Sigmoid colon (tissue), 7 donors: ENCODE measurements around the gene TPM1. TPM values are rescaled to one million over a fixed set of nuclear protein-coding genes. Genes with fewer than 3 reads are reported as not detected.

Experiments
- DNase-seq: peaks from one replicate; pipeline ENCODE4 v3.0.0-alpha.2; 2019
- H3K27ac ChIP-seq, 4 donors: fragments of 200-600 bp; sonication (generic); one replicate each; pipeline ENCODE4 v1.5.1; 2016 to 2019; ENCODE audit warnings: mild to moderate bottlenecking in 1 of 4
- H3K27me3 ChIP-seq, 3 donors: fragments of 200-600 bp; sonication (generic); one replicate each; pipeline ENCODE4 v1.5.1; 2019; ENCODE audit warnings: mild to moderate bottlenecking in 1 of 3
- H3K36me3 ChIP-seq, 4 donors: fragments of 200-600 bp; sonication (generic); one replicate each; pipeline ENCODE4 v1.5.1; 2016 to 2019
- H3K4me1 ChIP-seq, 4 donors: fragments of 200-600 bp; sonication (generic); one replicate each; pipeline ENCODE4 v1.5.1; 2017 to 2019
- H3K4me3 ChIP-seq, 4 donors: fragments of 200-600 bp; sonication (generic); one replicate each; pipeline ENCODE4 v1.5.1; 2017 to 2019; ENCODE audit warnings: mild to moderate bottlenecking in 2 of 4, moderate library complexity in 1 of 4
- H3K9me3 ChIP-seq, 4 donors: fragments of 200-600 bp in 3 of 4; sonication (generic) in 3 of 4; one replicate each; pipeline versions ENCODE4 v1.5.1 to v1.6.1; 2013 to 2019
- EP300 ChIP-seq, 4 donors: sonication (generic); formaldehyde crosslinking; IDR thresholded peaks; one replicate each; pipeline ENCODE4 v1.6.1; 2017; ENCODE audit warnings: antibody characterized with exemption in 4 of 4
- POLR2A ChIP-seq, 2 donors: fragments of 450-650 bp; IDR thresholded peaks; one replicate each; pipeline ENCODE4 v1.6.1; 2016; ENCODE audit warnings: antibody characterized with exemption in 2 of 2, mild to moderate bottlenecking in 2 of 2, moderate library complexity in 2 of 2
- POLR2AphosphoS5 ChIP-seq, 4 donors: sonication (generic); formaldehyde crosslinking; IDR thresholded peaks; one replicate each; pipeline ENCODE4 v1.6.1; 2017; ENCODE audit warnings: antibody characterized with exemption in 4 of 4
- WGBS, 2 donors: extraction: QIAGEN DNeasy Blood & Tissue Kit; methylation state at CpG; one replicate each; pipeline ENCODE4 v1.1.7; 2013; 5-methylcytosine and 5-hydroxymethylcytosine counted together
- intact Hi-C: fragments of 100-400 bp; cut with DNase I; formaldehyde crosslinking; loops from one replicate; pipeline ENCODE4 v1.15.1; 2023
- polyA plus RNA-seq, 3 donors: library from polyadenylated mRNA; stranded (reverse); fragments of 200-250 nt; gene quantifications; one replicate each; pipeline ENCODE4 v1.2.3, GENCODE V29; 2013
- total RNA-seq, 4 donors: library from RNA; depleted of rRNA; stranded (reverse); fragments of >200 nt; gene quantifications; one replicate each; pipeline ENCODE4 v1.1.0, GENCODE V29; 2016
- TF ChIP-seq, protein P1 (sequence below), 4 experiments: fragments of 450-650 bp in 3 of 4; fragments of 200-600 bp in 1 of 4; IDR thresholded peaks; one replicate each; pipeline ENCODE4 v1.5.1; 2016 to 2019; ENCODE audit warnings: antibody characterized with exemption in 4 of 4, mild to moderate bottlenecking in 3 of 4, moderate library complexity in 2 of 4
- donor health status: healthy with polysubstance abuse.
- donor health status: Bipolar disorder and iron deficiency.
- donor health status: healthy.

The TPM1 gene
- total and polyA plus RNA-seq, 7 donors, result 438 to 4,179 (median 2,634) TPM

GRCh38 chr15:63059573-63060216, 17.1 kb downstream of the TPM1 start:
- Histone ChIP-seq H3K27ac (peak overlapping the region; percentile 97 to 99 (median 98)), H3K4me1 (peaks cover 0 to 100% (median 96%) of the 10 kb centered on the region in 4 donors)

GRCh38 chr15:63060699-63061098, 18.2 kb downstream of the TPM1 start:
- WGBS, 2 donors, result 91 to 92% methylated on average over 10 of the region's 10 CpGs
- Histone ChIP-seq H3K36me3 (peaks cover 72 to 100% (median 89%) of the 10 kb centered on the region in 4 donors), H3K27me3 (no peaks in the 10 kb centered on the region), H3K27ac (peak overlapping the region; percentile 97 to 99 (median 98)), H3K9me3 (no peaks in the 10 kb centered on the region), H3K4me3 (no peak overlapping the region), H3K4me1 (peaks cover 0 to 100% (median 96%) of the 10 kb centered on the region in 4 donors)
- TF ChIP-seq, protein P1, sequence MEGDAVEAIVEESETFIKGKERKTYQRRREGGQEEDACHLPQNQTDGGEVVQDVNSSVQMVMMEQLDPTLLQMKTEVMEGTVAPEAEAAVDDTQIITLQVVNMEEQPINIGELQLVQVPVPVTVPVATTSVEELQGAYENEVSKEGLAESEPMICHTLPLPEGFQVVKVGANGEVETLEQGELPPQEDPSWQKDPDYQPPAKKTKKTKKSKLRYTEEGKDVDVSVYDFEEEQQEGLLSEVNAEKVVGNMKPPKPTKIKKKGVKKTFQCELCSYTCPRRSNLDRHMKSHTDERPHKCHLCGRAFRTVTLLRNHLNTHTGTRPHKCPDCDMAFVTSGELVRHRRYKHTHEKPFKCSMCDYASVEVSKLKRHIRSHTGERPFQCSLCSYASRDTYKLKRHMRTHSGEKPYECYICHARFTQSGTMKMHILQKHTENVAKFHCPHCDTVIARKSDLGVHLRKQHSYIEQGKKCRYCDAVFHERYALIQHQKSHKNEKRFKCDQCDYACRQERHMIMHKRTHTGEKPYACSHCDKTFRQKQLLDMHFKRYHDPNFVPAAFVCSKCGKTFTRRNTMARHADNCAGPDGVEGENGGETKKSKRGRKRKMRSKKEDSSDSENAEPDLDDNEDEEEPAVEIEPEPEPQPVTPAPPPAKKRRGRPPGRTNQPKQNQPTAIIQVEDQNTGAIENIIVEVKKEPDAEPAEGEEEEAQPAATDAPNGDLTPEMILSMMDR (IDR thresholded peaks at IDR 0.05), result no peak
- TF ChIP-seq EP300 (IDR thresholded peaks at IDR 0.05) (no peak), POLR2AphosphoS5 (IDR thresholded peaks at IDR 0.05) (peak in 2 of 4 donors; percentile 10 to 59)
- intact Hi-C loops, result no loop called here
- DNase-seq, result no peak

More at GRCh38 chr15:63059573-63060216, 17.1 kb downstream of the TPM1 start:
- WGBS, 2 donors, result 73 to 79% methylated on average over 10 of the region's 10 CpGs
- intact Hi-C loops, result loop anchor here (10.0 kb wide), 1 partner anchor 545 kb away; no protein-coding TSS in a partner anchor
- DNase-seq, result no peak
- H3K9me3 ChIP-seq, result no peaks in the 10 kb centered on the region
- H3K36me3 ChIP-seq, result peaks cover 72 to 100% (median 81%) of the 10 kb centered on the region in 4 donors
- no peaks in the 10 kb centered on the region for H3K27me3 ChIP-seq
- no peak overlapping the region for H3K4me3 ChIP-seq
- TF ChIP-seq, protein P1 (IDR thresholded peaks at IDR 0.05), result no peak
- peak in 3 of 4 donors; percentile 26 to 73 (median 37) for TF ChIP-seq POLR2AphosphoS5 (IDR thresholded peaks at IDR 0.05)

GRCh38 chr15:63061975-63062374, 19.4 kb downstream of the TPM1 start:
- WGBS, 2 donors, result 43 to 70% methylated on average over 4 of the region's 4 CpGs
- peaks cover 0 to 98% (median 96%) of the 10 kb centered on the region in 4 donors for H3K4me1 ChIP-seq
- H3K27ac ChIP-seq, result peak overlapping the region; percentile 97 to 99 (median 98)
- intact Hi-C loops, result no loop called here
- H3K27me3 ChIP-seq, result no peaks in the 10 kb centered on the region
- no peaks in the 10 kb centered on the region for H3K9me3 ChIP-seq
- no peak for DNase-seq
- no peak overlapping the region for H3K4me3 ChIP-seq
- peaks cover 69 to 100% (median 93%) of the 10 kb centered on the region in 4 donors for H3K36me3 ChIP-seq
- TF ChIP-seq EP300 (IDR thresholded peaks at IDR 0.05) (no peak), POLR2AphosphoS5 (IDR thresholded peaks at IDR 0.05) (peak in 2 of 4 donors; percentile 37 to 44), POLR2A (IDR thresholded peaks at IDR 0.05) (no peak)
- TF ChIP-seq, protein P1 (IDR thresholded peaks at IDR 0.05), result no peak

- Histone ChIP-seq H3K4me3 (no peak overlapping the region), H3K4me1 (peaks cover 0 to 97% (median 96%) of the 10 kb centered on the region in 4 donors), H3K36me3 (peaks cover 64 to 100% (median 93%) of the 10 kb centered on the region in 4 donors), H3K27me3 (no peaks in the 10 kb centered on the region), H3K9me3 (no peaks in the 10 kb centered on the region), H3K27ac (peak overlapping the region; percentile 62 to 99 (median 98))
- intact Hi-C loops, result no loop called here
- 79 to 89% methylated on average over 2 of the region's 2 CpGs for WGBS, 2 donors
- TF ChIP-seq POLR2AphosphoS5 (IDR thresholded peaks at IDR 0.05), result peak in 2 of 4 donors; percentile 57 to 61
- no peak for TF ChIP-seq EP300 (IDR thresholded peaks at IDR 0.05)
- no peak for DNase-seq
Measured at GRCh38 chr15:63063164-63063756, 20.7 kb downstream of the TPM1 start.

DNA sequence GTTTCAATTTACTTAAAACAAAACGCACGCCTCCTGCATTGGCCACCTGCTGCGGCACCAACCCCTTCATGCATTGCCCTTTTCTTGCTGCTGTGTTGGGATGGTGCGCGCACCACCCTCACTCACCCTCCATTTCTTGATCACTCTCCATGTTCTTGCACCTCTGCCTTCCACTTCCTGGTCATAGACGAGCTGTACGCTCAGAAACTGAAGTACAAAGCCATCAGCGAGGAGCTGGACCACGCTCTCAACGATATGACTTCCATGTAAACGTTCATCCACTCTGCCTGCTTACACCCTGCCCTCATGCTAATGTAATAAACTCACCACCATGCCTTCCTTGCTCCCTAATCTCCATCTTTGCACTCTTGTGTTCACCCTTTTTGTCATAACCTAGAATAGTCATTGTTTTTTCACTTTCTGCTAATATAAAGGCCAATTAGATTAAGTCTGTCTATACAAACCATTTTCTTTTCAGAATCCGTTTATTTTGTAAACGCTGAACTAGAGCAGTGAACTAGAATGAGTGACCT, 21.4 kb downstream of the TPM1 start:
- Histone ChIP-seq H3K4me3 (no peak overlapping the region), H3K4me1 (peaks cover 0 to 96% (median 94%) of the 10 kb centered on the region in 4 donors), H3K9me3 (no peaks in the 10 kb centered on the region), H3K27me3 (no peaks in the 10 kb centered on the region), H3K36me3 (peaks cover 61 to 98% (median 91%) of the 10 kb centered on the region in 4 donors), H3K27ac (peak overlapping the region; percentile 62 to 99 (median 98))
- intact Hi-C loops, result no loop called here
- no peak for DNase-seq
- TF ChIP-seq, protein P1 (IDR thresholded peaks at IDR 0.05), result no peak
- peak; percentile 30 to 72 (median 54) for TF ChIP-seq POLR2AphosphoS5 (IDR thresholded peaks at IDR 0.05)
- WGBS, 2 donors, result 89 to 92% methylated on average over 13 of the region's 13 CpGs
